Neural cell (in vitro differentiated cells): ENCODE data around the gene TMED8.

ENCODE experiments used
- EP300 ChIP-seq: fragments of 450-650 bp; conservative IDR thresholded peaks from 2 replicates; pipeline ENCODE4 v1.6.1; 2014; ENCODE audit warnings: antibody characterized with exemption, mild to moderate bottlenecking, moderate library complexity; ENCODE audit not compliant: poor library complexity, severe bottlenecking
- EZH2 ChIP-seq: fragments of 200-600, 300-800 bp; shearing (Covaris generic), sonication (generic); IDR thresholded peaks from 2 replicates; pipeline ENCODE4 v1.6.1; 2014; ENCODE audit warnings: antibody characterized with exemption, low read length, borderline replicate concordance, mild to moderate bottlenecking; ENCODE audit not compliant: insufficient read depth, poor library complexity, severe bottlenecking
- MXI1 ChIP-seq: fragments of 450-650 bp; conservative IDR thresholded peaks from 2 replicates; pipeline ENCODE4 v1.6.1; 2014; ENCODE audit warnings: antibody characterized with exemption, mild to moderate bottlenecking; ENCODE audit not compliant: poor library complexity, severe bottlenecking
- RAD21 ChIP-seq: fragments of 450-650 bp; conservative IDR thresholded peaks from 2 replicates; pipeline ENCODE4 v1.6.1; 2014; ENCODE audit warnings: antibody characterized with exemption, mild to moderate bottlenecking, moderate library complexity
- SMC3 ChIP-seq: fragments of 450-650 bp; conservative IDR thresholded peaks from 2 replicates; pipeline ENCODE4 v1.6.1; 2014; ENCODE audit warnings: antibody characterized with exemption, mild to moderate bottlenecking, moderate library complexity; ENCODE audit not compliant: poor library complexity
- TAF1 ChIP-seq: IDR thresholded peaks from 2 replicates; pipeline ENCODE4 v1.6.1; 2012; ENCODE audit warnings: low read depth
- TF ChIP-seq, protein P1 (sequence below): fragments of 450-650 bp; IDR thresholded peaks from 2 replicates; pipeline ENCODE4 v1.5.1; 2014; ENCODE audit warnings: antibody characterized with exemption, mild to moderate bottlenecking, moderate library complexity; ENCODE audit not compliant: poor library complexity, severe bottlenecking
- TF ChIP-seq, protein P2 (sequence below): IDR thresholded peaks from 2 replicates; pipeline ENCODE4 v1.6.1; 2012; ENCODE audit warnings: borderline replicate concordance

DNA sequence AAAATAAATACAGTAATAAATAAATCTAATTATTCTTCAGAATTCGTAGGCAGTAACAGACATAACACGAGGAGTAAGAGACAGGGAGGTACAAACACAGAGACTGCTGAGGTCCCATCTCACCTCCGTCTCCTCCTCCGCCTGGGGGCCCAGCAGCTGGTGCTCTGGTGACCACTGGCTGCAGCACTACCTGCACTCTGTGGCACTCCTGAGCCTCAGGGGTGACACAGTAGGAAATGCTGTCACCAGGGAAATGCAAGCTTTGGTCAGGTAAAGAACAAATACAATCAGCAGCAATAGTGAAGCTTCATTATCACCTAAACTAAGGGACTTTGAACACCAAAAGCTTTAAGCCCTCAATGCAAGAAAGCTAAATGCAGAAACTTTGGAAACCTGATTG is 36.5 kb downstream of the TMED8 start:
- TF ChIP-seq, protein P1, sequence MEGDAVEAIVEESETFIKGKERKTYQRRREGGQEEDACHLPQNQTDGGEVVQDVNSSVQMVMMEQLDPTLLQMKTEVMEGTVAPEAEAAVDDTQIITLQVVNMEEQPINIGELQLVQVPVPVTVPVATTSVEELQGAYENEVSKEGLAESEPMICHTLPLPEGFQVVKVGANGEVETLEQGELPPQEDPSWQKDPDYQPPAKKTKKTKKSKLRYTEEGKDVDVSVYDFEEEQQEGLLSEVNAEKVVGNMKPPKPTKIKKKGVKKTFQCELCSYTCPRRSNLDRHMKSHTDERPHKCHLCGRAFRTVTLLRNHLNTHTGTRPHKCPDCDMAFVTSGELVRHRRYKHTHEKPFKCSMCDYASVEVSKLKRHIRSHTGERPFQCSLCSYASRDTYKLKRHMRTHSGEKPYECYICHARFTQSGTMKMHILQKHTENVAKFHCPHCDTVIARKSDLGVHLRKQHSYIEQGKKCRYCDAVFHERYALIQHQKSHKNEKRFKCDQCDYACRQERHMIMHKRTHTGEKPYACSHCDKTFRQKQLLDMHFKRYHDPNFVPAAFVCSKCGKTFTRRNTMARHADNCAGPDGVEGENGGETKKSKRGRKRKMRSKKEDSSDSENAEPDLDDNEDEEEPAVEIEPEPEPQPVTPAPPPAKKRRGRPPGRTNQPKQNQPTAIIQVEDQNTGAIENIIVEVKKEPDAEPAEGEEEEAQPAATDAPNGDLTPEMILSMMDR, result no peak
- TF ChIP-seq TAF1, result no peak
- no peak for TF ChIP-seq RAD21
- no peak for TF ChIP-seq EZH2
- TF ChIP-seq SMC3, result no peak
- TF ChIP-seq, protein P2, sequence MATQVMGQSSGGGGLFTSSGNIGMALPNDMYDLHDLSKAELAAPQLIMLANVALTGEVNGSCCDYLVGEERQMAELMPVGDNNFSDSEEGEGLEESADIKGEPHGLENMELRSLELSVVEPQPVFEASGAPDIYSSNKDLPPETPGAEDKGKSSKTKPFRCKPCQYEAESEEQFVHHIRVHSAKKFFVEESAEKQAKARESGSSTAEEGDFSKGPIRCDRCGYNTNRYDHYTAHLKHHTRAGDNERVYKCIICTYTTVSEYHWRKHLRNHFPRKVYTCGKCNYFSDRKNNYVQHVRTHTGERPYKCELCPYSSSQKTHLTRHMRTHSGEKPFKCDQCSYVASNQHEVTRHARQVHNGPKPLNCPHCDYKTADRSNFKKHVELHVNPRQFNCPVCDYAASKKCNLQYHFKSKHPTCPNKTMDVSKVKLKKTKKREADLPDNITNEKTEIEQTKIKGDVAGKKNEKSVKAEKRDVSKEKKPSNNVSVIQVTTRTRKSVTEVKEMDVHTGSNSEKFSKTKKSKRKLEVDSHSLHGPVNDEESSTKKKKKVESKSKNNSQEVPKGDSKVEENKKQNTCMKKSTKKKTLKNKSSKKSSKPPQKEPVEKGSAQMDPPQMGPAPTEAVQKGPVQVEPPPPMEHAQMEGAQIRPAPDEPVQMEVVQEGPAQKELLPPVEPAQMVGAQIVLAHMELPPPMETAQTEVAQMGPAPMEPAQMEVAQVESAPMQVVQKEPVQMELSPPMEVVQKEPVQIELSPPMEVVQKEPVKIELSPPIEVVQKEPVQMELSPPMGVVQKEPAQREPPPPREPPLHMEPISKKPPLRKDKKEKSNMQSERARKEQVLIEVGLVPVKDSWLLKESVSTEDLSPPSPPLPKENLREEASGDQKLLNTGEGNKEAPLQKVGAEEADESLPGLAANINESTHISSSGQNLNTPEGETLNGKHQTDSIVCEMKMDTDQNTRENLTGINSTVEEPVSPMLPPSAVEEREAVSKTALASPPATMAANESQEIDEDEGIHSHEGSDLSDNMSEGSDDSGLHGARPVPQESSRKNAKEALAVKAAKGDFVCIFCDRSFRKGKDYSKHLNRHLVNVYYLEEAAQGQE, result no peak
- no peak for TF ChIP-seq EP300
- no peak for TF ChIP-seq MXI1
